WTC11 (cell line): ENCODE results near the gene NRAP. TPM values are rescaled to one million over a fixed set of nuclear protein-coding genes. Genes with fewer than 3 reads are reported as not detected.

Experiments
- ATAC-seq: fragments of 200-7000 bp; cut with Tn5 transposase; 2 replicates; pipeline ENCODE4 v1.10.0; 2021; ENCODE audit warnings: mild to moderate bottlenecking, moderate library complexity
- CTCF ChIA-PET: fragments of 300-600 bp; sonication (Branson Sonifier 250); formaldehyde crosslinking; loops from one replicate; lab custom pipeline; 2021; ENCODE audit warnings: antibody characterized with exemption; lab: Charles Lee
- POLR2A ChIA-PET: fragments of 350-600 bp; sonication (Branson Sonifier 250); formaldehyde crosslinking; loops from one replicate; lab custom pipeline; 2021; ENCODE audit warnings: antibody characterized with exemption; lab: Charles Lee
- DNase-seq: peaks from one replicate; pipeline ENCODE4 v3.0.0; 2021; ENCODE audit warnings: low spot score
- H3K27ac Mint-ChIP-seq: 2 replicates; pipeline ENCODE4 v1.8.0; 2021; ENCODE audit warnings: mixed read lengths
- H3K27me3 Mint-ChIP-seq: 2 replicates; pipeline ENCODE4 v1.8.0; 2021; ENCODE audit warnings: low read depth, mild to moderate bottlenecking, moderate library complexity, mixed read lengths
- H3K36me3 Mint-ChIP-seq: 2 replicates; pipeline ENCODE4 v1.8.0; 2021; ENCODE audit warnings: mixed read lengths
- H3K4me1 Mint-ChIP-seq: 2 replicates; pipeline ENCODE4 v1.8.0; 2022; ENCODE audit warnings: mixed read lengths
- H3K4me3 Mint-ChIP-seq: 2 replicates; pipeline ENCODE4 v1.8.0; 2021; ENCODE audit warnings: mild to moderate bottlenecking, moderate library complexity, mixed read lengths
- H3K9me3 Mint-ChIP-seq: 2 replicates; pipeline ENCODE4 v1.8.0; 2021; ENCODE audit warnings: mixed read lengths
- CREM ChIP-seq: sonication (generic); formaldehyde crosslinking; IDR thresholded peaks from 2 replicates; pipeline ENCODE4 v1.8.1; 2022; ENCODE audit warnings: mild to moderate bottlenecking, missing genetic modification reagents, moderate library complexity
- ELF4 ChIP-seq: sonication (generic); formaldehyde crosslinking; IDR thresholded peaks from 2 replicates; pipeline ENCODE4 v1.8.1; 2022; ENCODE audit warnings: low read depth, mild to moderate bottlenecking, moderate library complexity, missing genetic modification reagents
- FOXJ3 ChIP-seq: sonication (generic); formaldehyde crosslinking; IDR thresholded peaks from 2 replicates; pipeline ENCODE4 v1.9.0; 2021; ENCODE audit warnings: missing genetic modification reagents, mild to moderate bottlenecking, borderline replicate concordance
- MYBL2 ChIP-seq: sonication (generic); formaldehyde crosslinking; IDR thresholded peaks from 2 replicates; pipeline ENCODE4 v1.8.1; 2023; ENCODE audit warnings: mild to moderate bottlenecking, moderate library complexity, missing genetic modification reagents
- NFATC4 ChIP-seq: fragments of 250-450 bp; sonication (Bioruptor Pico); IDR thresholded peaks from 2 replicates; pipeline ENCODE4 v1.9.0; 2021; ENCODE audit warnings: mild to moderate bottlenecking
- ZNF219 ChIP-seq: sonication (generic); formaldehyde crosslinking; IDR thresholded peaks from 2 replicates; pipeline ENCODE4 v1.8.0; 2023; ENCODE audit warnings: missing genetic modification reagents, mild to moderate bottlenecking, borderline replicate concordance
- ZNF396 ChIP-seq: fragments of 250-450 bp; sonication (Bioruptor Pico); IDR thresholded peaks from 2 replicates; pipeline ENCODE4 v1.8.0; 2021; ENCODE audit warnings: mild to moderate bottlenecking, moderate library complexity, borderline replicate concordance
- total RNA-seq: library from RNA; stranded (reverse); gene quantifications from 3 replicates; pipeline ENCODE4 v1.2.3, GENCODE V29; 2021
- TF ChIP-seq, protein P1 (sequence below): sonication (generic); formaldehyde crosslinking; IDR thresholded peaks from 2 replicates; pipeline ENCODE4 v1.8.1; 2023; ENCODE audit warnings: mild to moderate bottlenecking, missing genetic modification reagents, borderline replicate concordance
- TF ChIP-seq, protein P2 (sequence below): fragments of 250-450 bp; sonication (Bioruptor Pico); IDR thresholded peaks from 2 replicates; pipeline ENCODE4 v1.8.0; 2021; ENCODE audit warnings: mild to moderate bottlenecking
- TF ChIP-seq, protein P3 (sequence below): sonication (generic); formaldehyde crosslinking; IDR thresholded peaks from 2 replicates; pipeline ENCODE4 v1.8.1; 2023; ENCODE audit warnings: mild to moderate bottlenecking, missing genetic modification reagents, moderate library complexity
- TF ChIP-seq, protein P4 (sequence below): fragments of 250-450 bp; sonication (Bioruptor Pico); IDR thresholded peaks from 2 replicates; pipeline ENCODE4 v1.9.0; 2021; ENCODE audit warnings: mild to moderate bottlenecking
- TF ChIP-seq, protein P5 (sequence below): sonication (generic); formaldehyde crosslinking; IDR thresholded peaks from 2 replicates; pipeline ENCODE4 v1.8.1; 2022; ENCODE audit warnings: mild to moderate bottlenecking, missing genetic modification reagents, moderate library complexity, borderline replicate concordance
- TF ChIP-seq, protein P6 (sequence below): sonication (generic); formaldehyde crosslinking; conservative IDR thresholded peaks from 2 replicates; pipeline ENCODE4 v1.8.1; 2023; ENCODE audit warnings: mild to moderate bottlenecking, low read depth, missing genetic modification reagents, moderate library complexity
- TF ChIP-seq, protein P7 (sequence below): sonication (generic); formaldehyde crosslinking; conservative IDR thresholded peaks from 2 replicates; pipeline ENCODE4 v1.8.1; 2022; ENCODE audit warnings: mild to moderate bottlenecking, missing genetic modification reagents

The NRAP gene
- total RNA-seq, 1 experiment from 2014 or later = not detected

DNA sequence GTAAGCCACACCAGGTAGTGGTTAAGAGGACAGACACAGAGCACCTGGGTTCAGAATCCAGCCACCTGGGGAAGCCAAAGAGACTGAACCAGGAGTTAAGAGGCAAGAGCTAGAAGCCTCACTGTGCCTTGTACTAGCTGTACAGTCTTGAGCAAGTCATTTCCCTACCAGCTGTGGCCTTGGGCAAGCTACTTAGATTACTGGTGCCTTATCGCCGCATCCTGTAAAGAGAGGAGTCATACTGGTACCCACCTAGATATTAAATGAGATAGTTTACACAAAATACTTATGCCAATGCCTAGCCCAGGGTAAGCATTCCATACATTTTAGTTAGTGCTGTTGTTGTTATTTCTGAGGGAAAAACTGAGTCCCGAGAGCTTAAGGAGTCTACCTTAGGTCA lies 63.3 kb downstream of the NRAP start:
- ChIA-PET POLR2A (no interaction called here), CTCF (no interaction called here)
- H3K4me1 Mint-ChIP-seq = no peaks in the 10 kb centered on the region
- DNase-seq = no peak
- no peak for ATAC-seq
- no peak overlapping the region for H3K4me3 Mint-ChIP-seq
- H3K27ac Mint-ChIP-seq = no peak overlapping the region
- no peaks in the 10 kb centered on the region; the same call in 1 of the 2 replicates for H3K27me3 Mint-ChIP-seq
- H3K36me3 Mint-ChIP-seq = no peaks in the 10 kb centered on the region
- H3K9me3 Mint-ChIP-seq = no peaks in the 10 kb centered on the region
- TF ChIP-seq CREM (no peak), ZNF396 (CRISPR knock-in tag) (no peak), NFATC4 (CRISPR knock-in tag) (no peak)
- TF ChIP-seq, protein P1, sequence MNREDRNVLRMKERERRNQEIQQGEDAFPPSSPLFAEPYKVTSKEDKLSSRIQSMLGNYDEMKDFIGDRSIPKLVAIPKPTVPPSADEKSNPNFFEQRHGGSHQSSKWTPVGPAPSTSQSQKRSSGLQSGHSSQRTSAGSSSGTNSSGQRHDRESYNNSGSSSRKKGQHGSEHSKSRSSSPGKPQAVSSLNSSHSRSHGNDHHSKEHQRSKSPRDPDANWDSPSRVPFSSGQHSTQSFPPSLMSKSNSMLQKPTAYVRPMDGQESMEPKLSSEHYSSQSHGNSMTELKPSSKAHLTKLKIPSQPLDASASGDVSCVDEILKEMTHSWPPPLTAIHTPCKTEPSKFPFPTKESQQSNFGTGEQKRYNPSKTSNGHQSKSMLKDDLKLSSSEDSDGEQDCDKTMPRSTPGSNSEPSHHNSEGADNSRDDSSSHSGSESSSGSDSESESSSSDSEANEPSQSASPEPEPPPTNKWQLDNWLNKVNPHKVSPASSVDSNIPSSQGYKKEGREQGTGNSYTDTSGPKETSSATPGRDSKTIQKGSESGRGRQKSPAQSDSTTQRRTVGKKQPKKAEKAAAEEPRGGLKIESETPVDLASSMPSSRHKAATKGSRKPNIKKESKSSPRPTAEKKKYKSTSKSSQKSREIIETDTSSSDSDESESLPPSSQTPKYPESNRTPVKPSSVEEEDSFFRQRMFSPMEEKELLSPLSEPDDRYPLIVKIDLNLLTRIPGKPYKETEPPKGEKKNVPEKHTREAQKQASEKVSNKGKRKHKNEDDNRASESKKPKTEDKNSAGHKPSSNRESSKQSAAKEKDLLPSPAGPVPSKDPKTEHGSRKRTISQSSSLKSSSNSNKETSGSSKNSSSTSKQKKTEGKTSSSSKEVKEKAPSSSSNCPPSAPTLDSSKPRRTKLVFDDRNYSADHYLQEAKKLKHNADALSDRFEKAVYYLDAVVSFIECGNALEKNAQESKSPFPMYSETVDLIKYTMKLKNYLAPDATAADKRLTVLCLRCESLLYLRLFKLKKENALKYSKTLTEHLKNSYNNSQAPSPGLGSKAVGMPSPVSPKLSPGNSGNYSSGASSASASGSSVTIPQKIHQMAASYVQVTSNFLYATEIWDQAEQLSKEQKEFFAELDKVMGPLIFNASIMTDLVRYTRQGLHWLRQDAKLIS = no peak
- TF ChIP-seq, protein P2, sequence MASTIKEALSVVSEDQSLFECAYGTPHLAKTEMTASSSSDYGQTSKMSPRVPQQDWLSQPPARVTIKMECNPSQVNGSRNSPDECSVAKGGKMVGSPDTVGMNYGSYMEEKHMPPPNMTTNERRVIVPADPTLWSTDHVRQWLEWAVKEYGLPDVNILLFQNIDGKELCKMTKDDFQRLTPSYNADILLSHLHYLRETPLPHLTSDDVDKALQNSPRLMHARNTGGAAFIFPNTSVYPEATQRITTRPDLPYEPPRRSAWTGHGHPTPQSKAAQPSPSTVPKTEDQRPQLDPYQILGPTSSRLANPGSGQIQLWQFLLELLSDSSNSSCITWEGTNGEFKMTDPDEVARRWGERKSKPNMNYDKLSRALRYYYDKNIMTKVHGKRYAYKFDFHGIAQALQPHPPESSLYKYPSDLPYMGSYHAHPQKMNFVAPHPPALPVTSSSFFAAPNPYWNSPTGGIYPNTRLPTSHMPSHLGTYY (CRISPR knock-in tag) = no peak

DNA sequence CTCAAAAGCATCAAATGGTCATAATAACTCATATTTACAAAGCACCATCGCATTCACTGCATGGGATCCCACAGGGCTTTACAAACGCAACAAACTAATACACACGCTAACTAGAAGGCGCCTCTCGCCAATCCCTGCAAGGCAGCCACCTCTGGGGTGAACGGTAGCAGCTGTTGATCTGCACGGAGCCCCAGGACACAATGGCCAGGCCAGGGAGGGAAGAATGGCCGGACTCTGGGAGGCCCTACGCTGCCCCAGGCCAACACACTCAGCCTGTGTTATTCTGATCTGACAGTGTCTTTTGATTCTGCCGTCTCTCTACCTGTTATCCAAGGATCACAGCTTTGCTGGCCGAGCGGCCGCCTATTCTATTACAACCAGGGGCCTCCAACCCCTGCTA lies 69.2 kb downstream of the NRAP start:
- Mint-ChIP-seq H3K27ac (no peak overlapping the region), H3K36me3 (no peaks in the 10 kb centered on the region), H3K9me3 (no peaks in the 10 kb centered on the region)
- CTCF ChIA-PET = no interaction called here
- no peak for DNase-seq
- TF ChIP-seq FOXJ3 (CRISPR knock-in tag) = no peak
- TF ChIP-seq, all 79 proteins: peak for 0
- POLR2A ChIA-PET = no interaction called here
- Mint-ChIP-seq H3K4me1 (no peaks in the 10 kb centered on the region), H3K27me3 (peaks cover 2% of the 10 kb centered on the region; the same call in 1 of the 2 replicates), H3K4me3 (no peak overlapping the region)
- no peak for ATAC-seq

DNA sequence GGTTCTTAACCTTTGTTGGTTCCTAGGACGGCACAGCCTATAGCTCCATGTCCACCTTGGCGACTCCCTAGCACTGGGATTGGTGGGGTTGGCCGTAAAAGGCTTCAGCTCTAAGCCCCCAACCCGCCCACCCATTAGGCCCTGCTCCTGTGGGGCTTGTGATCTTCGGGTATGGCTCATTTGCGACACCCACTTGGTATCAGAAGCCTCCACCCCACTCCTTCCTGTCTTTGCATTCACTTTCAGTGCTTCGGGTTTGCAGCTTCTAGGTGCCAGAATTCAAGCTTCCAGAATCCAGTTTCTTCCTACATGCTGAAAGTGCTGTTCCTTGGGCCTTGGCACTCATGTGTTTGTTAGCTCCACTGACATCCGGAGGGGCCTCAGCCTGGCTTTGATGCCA lies 71.5 kb downstream of the NRAP start:
- no peaks in the 10 kb centered on the region for H3K4me1 Mint-ChIP-seq
- H3K27me3 Mint-ChIP-seq = peaks cover 2% of the 10 kb centered on the region; the same call in 1 of the 2 replicates
- no peak overlapping the region for H3K27ac Mint-ChIP-seq
- H3K4me3 Mint-ChIP-seq = no peak overlapping the region
- ATAC-seq = no peak
- TF ChIP-seq, protein P3, sequence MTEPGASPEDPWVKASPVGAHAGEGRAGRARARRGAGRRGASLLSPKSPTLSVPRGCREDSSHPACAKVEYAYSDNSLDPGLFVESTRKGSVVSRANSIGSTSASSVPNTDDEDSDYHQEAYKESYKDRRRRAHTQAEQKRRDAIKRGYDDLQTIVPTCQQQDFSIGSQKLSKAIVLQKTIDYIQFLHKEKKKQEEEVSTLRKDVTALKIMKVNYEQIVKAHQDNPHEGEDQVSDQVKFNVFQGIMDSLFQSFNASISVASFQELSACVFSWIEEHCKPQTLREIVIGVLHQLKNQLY (CRISPR knock-in tag) = no peak
- TF ChIP-seq ELF4 (CRISPR knock-in tag) (no peak), ZNF219 (CRISPR knock-in tag) (no peak)
- TF ChIP-seq, protein P4, sequence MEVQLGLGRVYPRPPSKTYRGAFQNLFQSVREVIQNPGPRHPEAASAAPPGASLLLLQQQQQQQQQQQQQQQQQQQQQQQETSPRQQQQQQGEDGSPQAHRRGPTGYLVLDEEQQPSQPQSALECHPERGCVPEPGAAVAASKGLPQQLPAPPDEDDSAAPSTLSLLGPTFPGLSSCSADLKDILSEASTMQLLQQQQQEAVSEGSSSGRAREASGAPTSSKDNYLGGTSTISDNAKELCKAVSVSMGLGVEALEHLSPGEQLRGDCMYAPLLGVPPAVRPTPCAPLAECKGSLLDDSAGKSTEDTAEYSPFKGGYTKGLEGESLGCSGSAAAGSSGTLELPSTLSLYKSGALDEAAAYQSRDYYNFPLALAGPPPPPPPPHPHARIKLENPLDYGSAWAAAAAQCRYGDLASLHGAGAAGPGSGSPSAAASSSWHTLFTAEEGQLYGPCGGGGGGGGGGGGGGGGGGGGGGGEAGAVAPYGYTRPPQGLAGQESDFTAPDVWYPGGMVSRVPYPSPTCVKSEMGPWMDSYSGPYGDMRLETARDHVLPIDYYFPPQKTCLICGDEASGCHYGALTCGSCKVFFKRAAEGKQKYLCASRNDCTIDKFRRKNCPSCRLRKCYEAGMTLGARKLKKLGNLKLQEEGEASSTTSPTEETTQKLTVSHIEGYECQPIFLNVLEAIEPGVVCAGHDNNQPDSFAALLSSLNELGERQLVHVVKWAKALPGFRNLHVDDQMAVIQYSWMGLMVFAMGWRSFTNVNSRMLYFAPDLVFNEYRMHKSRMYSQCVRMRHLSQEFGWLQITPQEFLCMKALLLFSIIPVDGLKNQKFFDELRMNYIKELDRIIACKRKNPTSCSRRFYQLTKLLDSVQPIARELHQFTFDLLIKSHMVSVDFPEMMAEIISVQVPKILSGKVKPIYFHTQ = no peak
- no peaks in the 10 kb centered on the region for H3K36me3 Mint-ChIP-seq
- H3K9me3 Mint-ChIP-seq = no peaks in the 10 kb centered on the region
- CTCF ChIA-PET = no interaction called here
- DNase-seq = no peak
- POLR2A ChIA-PET = no interaction called here

DNA sequence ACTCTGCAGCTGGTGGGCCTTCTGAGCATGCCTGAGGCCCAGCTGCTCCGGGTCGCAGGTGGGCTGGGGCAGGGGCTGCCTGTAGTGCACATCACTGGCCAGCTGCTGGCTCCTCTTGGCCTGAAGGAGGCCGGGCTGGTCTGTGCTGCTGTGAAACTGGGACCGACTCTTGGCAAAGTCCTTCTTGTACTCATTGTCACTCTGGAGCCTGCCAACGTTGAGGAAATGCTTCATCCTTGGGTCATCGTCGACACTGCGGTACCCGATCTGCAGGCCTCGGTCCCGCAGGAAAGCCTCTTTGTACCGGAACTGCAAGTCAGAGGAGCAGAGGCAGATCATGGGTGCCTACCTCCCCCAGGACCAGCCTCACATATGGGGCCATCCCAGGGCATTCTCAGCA lies 73.3 kb downstream of the NRAP start:
- peaks cover 2% of the 10 kb centered on the region; the same call in 1 of the 2 replicates for H3K27me3 Mint-ChIP-seq
- CTCF ChIA-PET = interaction anchor here (1.0 kb wide), 1 partner anchor 29 kb away, joined by 3 read pairs; no protein-coding TSS in a partner anchor
- POLR2A ChIA-PET = no interaction called here
- no peak overlapping the region for H3K27ac Mint-ChIP-seq
- no peak overlapping the region for H3K4me3 Mint-ChIP-seq
- DNase-seq (no peak), ATAC-seq (no peak)
- no peaks in the 10 kb centered on the region for H3K36me3 Mint-ChIP-seq
- no peaks in the 10 kb centered on the region for H3K4me1 Mint-ChIP-seq
- H3K9me3 Mint-ChIP-seq = no peaks in the 10 kb centered on the region
- TF ChIP-seq, protein P5, sequence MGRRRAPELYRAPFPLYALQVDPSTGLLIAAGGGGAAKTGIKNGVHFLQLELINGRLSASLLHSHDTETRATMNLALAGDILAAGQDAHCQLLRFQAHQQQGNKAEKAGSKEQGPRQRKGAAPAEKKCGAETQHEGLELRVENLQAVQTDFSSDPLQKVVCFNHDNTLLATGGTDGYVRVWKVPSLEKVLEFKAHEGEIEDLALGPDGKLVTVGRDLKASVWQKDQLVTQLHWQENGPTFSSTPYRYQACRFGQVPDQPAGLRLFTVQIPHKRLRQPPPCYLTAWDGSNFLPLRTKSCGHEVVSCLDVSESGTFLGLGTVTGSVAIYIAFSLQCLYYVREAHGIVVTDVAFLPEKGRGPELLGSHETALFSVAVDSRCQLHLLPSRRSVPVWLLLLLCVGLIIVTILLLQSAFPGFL (CRISPR knock-in tag) = no peak
- TF ChIP-seq, protein P6, sequence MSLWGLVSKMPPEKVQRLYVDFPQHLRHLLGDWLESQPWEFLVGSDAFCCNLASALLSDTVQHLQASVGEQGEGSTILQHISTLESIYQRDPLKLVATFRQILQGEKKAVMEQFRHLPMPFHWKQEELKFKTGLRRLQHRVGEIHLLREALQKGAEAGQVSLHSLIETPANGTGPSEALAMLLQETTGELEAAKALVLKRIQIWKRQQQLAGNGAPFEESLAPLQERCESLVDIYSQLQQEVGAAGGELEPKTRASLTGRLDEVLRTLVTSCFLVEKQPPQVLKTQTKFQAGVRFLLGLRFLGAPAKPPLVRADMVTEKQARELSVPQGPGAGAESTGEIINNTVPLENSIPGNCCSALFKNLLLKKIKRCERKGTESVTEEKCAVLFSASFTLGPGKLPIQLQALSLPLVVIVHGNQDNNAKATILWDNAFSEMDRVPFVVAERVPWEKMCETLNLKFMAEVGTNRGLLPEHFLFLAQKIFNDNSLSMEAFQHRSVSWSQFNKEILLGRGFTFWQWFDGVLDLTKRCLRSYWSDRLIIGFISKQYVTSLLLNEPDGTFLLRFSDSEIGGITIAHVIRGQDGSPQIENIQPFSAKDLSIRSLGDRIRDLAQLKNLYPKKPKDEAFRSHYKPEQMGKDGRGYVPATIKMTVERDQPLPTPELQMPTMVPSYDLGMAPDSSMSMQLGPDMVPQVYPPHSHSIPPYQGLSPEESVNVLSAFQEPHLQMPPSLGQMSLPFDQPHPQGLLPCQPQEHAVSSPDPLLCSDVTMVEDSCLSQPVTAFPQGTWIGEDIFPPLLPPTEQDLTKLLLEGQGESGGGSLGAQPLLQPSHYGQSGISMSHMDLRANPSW (CRISPR knock-in tag) = no peak
- TF ChIP-seq ZNF219 (CRISPR knock-in tag) (no peak), MYBL2 (CRISPR knock-in tag) (no peak)
- TF ChIP-seq, protein P7, sequence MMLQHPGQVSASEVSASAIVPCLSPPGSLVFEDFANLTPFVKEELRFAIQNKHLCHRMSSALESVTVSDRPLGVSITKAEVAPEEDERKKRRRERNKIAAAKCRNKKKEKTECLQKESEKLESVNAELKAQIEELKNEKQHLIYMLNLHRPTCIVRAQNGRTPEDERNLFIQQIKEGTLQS (CRISPR knock-in tag) = no peak
